Calu3 (cell line): ENCODE results near the gene INTS6. TPM values are rescaled to one million over a fixed set of nuclear protein-coding genes. Genes with fewer than 3 reads are reported as not detected.

Source experiments
- BruUV-seq: library from RNA; stranded (reverse); fragments of 400-500 nt; replicated peaks from 2 replicates; lab custom pipeline; 2021; lab: Mats Ljungman, UMichigan
- CTCF ChIA-PET: fragments of 300-600 bp; sonication (Branson Sonifier 250); formaldehyde crosslinking; loops from one replicate; lab custom pipeline; 2022; ENCODE audit warnings: antibody characterized with exemption; lab: Charles Lee
- DNase-seq: peaks from one replicate; pipeline ENCODE4 v3.0.0; 2022
- H3K27ac Mint-ChIP-seq: one replicate; pipeline ENCODE4 v1.8.0; 2022; ENCODE audit warnings: mixed read lengths; ENCODE audit not compliant: unreplicated experiment
- H3K27me3 Mint-ChIP-seq: one replicate; pipeline ENCODE4 v1.8.0; 2022; ENCODE audit warnings: mixed read lengths; ENCODE audit not compliant: unreplicated experiment
- H3K36me3 Mint-ChIP-seq: one replicate; pipeline ENCODE4 v1.8.0; 2022; ENCODE audit warnings: mild to moderate bottlenecking, moderate library complexity, mixed read lengths; ENCODE audit not compliant: insufficient read depth, unreplicated experiment
- H3K4me1 Mint-ChIP-seq: one replicate; pipeline ENCODE4 v1.8.0; 2022; ENCODE audit warnings: mild to moderate bottlenecking, low read depth, mixed read lengths; ENCODE audit not compliant: unreplicated experiment
- H3K4me3 Mint-ChIP-seq: one replicate; pipeline ENCODE4 v1.8.0; 2022; ENCODE audit warnings: mild to moderate bottlenecking, low read depth, moderate library complexity, mixed read lengths; ENCODE audit not compliant: unreplicated experiment
- H3K9me3 Mint-ChIP-seq: one replicate; pipeline ENCODE4 v1.8.0; 2022; ENCODE audit warnings: low read depth, mixed read lengths; ENCODE audit not compliant: unreplicated experiment
- CTCF ChIP-seq: fragments of 200-600 bp; IDR thresholded peaks from one replicate; pipeline ENCODE4 v1.8.0; 2022; ENCODE audit warnings: antibody characterized with exemption; ENCODE audit not compliant: unreplicated experiment
- intact Hi-C: fragments of 100-400 bp; cut with micrococcal nuclease; formaldehyde crosslinking; loops from one replicate; pipeline ENCODE4 v1.10.0; 2022; ENCODE audit not compliant: unreplicated experiment
- total RNA-seq: library from RNA; stranded (reverse); gene quantifications from 2 replicates; pipeline ENCODE4 v1.2.3, GENCODE V29; 2022

Gene INTS6
- total RNA-seq, 1 experiment from 2014 or later = 25.3 TPM

- TF ChIP-seq CTCF = no peak
Measured at GRCh38 chr13:51331354-51331861, 121.4 kb downstream of the INTS6 start.

GRCh38 chr13:51330791-51331190, 122.0 kb downstream of the INTS6 start:
- Mint-ChIP-seq H3K4me3 (no peak overlapping the region), H3K4me1 (no peaks in the 10 kb centered on the region), H3K36me3 (no peaks in the 10 kb centered on the region), H3K27ac (no peak overlapping the region), H3K9me3 (no peaks in the 10 kb centered on the region), H3K27me3 (no peaks in the 10 kb centered on the region)
- no peak for TF ChIP-seq CTCF
- no peak for DNase-seq
- intact Hi-C loops = no loop called here
- no TSS peak for BruUV-seq
- CTCF ChIA-PET = no interaction called here

More at GRCh38 chr13:51331354-51331861, 121.4 kb downstream of the INTS6 start:
- Mint-ChIP-seq H3K4me3 (no peak overlapping the region), H3K9me3 (no peaks in the 10 kb centered on the region), H3K36me3 (no peaks in the 10 kb centered on the region), H3K4me1 (no peaks in the 10 kb centered on the region), H3K27me3 (no peaks in the 10 kb centered on the region), H3K27ac (no peak overlapping the region)
- CTCF ChIA-PET = no interaction called here
- no TSS peak for BruUV-seq
- no peak for DNase-seq
- intact Hi-C loops = no loop called here

DNA sequence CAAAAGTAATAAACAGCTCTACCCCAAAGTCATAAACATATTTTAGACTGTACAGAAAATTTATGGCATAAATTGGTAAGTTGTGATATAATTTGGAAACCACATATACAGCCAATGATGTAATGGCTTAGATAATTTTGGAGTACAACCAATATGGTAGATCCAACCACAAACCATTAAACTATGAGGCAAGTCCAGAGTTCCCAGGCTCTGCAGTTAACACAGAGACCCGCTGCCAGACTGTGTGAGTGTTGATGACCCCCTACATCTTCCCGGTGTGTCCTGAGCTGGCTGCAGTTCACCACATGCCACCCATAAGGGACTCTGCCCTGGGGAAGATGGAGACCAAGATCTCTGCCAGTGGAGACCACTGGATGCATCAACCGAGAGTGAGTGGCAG, 123.2 kb downstream of the INTS6 start:
- no TSS peak for BruUV-seq
- intact Hi-C loops = no loop called here
- no peaks in the 10 kb centered on the region for H3K27me3 Mint-ChIP-seq
- no peak overlapping the region for H3K4me3 Mint-ChIP-seq
- no peak for DNase-seq
- H3K27ac Mint-ChIP-seq = no peak overlapping the region
- CTCF ChIA-PET = no interaction called here
- no peak for TF ChIP-seq CTCF
- no peaks in the 10 kb centered on the region for H3K9me3 Mint-ChIP-seq
- H3K4me1 Mint-ChIP-seq = no peaks in the 10 kb centered on the region
- H3K36me3 Mint-ChIP-seq = no peaks in the 10 kb centered on the region

DNA sequence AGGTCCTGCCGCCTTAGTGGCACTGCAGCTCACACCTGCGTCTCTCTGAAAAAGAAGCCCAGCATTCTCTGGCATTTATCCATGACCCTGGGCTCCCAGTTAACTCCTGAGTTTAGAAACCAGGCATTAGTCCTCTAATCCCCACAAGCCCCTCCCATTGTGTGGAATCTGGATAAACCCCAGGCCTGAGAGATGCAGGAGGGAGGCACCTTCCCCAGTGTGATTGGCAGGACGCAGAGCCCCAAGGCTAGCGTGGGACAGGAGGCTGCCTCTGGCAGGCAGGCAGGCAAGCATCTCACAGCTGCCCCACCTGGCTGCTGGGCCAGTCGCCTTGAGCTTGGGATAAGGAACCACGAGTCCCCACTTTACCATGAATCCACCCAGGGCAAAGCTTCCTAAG, 124.3 kb downstream of the INTS6 start:
- H3K4me3 Mint-ChIP-seq = no peak overlapping the region
- H3K4me1 Mint-ChIP-seq = no peaks in the 10 kb centered on the region
- H3K27me3 Mint-ChIP-seq = no peaks in the 10 kb centered on the region
- intact Hi-C loops = no loop called here
- no TSS peak for BruUV-seq
- H3K27ac Mint-ChIP-seq = no peak overlapping the region
- DNase-seq = no peak
- H3K9me3 Mint-ChIP-seq = no peaks in the 10 kb centered on the region
- CTCF ChIA-PET = interaction anchor here (0.6 kb wide), 1 partner anchor 338 kb away, joined by 3 read pairs; no protein-coding TSS in a partner anchor
- no peaks in the 10 kb centered on the region for H3K36me3 Mint-ChIP-seq
- TF ChIP-seq CTCF = no peak
